Neural cell (in vitro differentiated cells): ENCODE measurements around the gene ADARB2. TPM values are rescaled to one million over a fixed set of nuclear protein-coding genes. Genes with fewer than 3 reads are reported as not detected.

ENCODE experiments used
- H2AFZ ChIP-seq: fragments of 200-600, 300-800 bp; sonication (generic), shearing (Covaris generic); 2 replicates; pipeline ENCODE4 v1.6.0; 2014; ENCODE audit warnings: low read depth, mild to moderate bottlenecking, antibody characterized with exemption, low read length, moderate library complexity
- H3F3A ChIP-seq: fragments of 200-600 bp; shearing (Covaris generic); 2 replicates; pipeline ENCODE4 v1.6.1; 2016; ENCODE audit warnings: mild to moderate bottlenecking, moderate library complexity, mixed read lengths, antibody characterized with exemption, low read length; ENCODE audit not compliant: insufficient read depth, poor library complexity, severe bottlenecking
- H3K27ac ChIP-seq: fragments of 200-600, 300-800 bp; sonication (generic), shearing (Covaris generic); 2 replicates; pipeline ENCODE4 v1.5.1; 2014; ENCODE audit warnings: mild to moderate bottlenecking, low read length, moderate library complexity
- H3K27me3 ChIP-seq: fragments of 300-800, 200-600 bp; sonication (generic), shearing (Covaris generic); 2 replicates; pipeline ENCODE4 v1.6.0; 2014; ENCODE audit warnings: mild to moderate bottlenecking, low read depth, low read length, moderate library complexity; ENCODE audit not compliant: insufficient read depth
- H3K36me3 ChIP-seq: fragments of 300-800, 200-600 bp; sonication (generic), shearing (Covaris generic); 2 replicates; pipeline ENCODE4 v1.5.1; 2014; ENCODE audit warnings: mild to moderate bottlenecking, antibody characterized with exemption, low read length, moderate library complexity; ENCODE audit not compliant: insufficient read depth
- H3K4me2 ChIP-seq: fragments of 300-800, 200-600 bp; sonication (generic), shearing (Covaris generic); 2 replicates; pipeline ENCODE4 v1.6.0; 2014; ENCODE audit warnings: mild to moderate bottlenecking, low read length
- H3K4me3 ChIP-seq: fragments of 300-800, 200-600 bp; sonication (generic), shearing (Covaris generic); 2 replicates; pipeline ENCODE4 v1.5.1; 2014; ENCODE audit warnings: mild to moderate bottlenecking, low read length, moderate library complexity
- H3K79me2 ChIP-seq: fragments of 200-600 bp; shearing (Covaris generic); replicated peaks from 2 replicates; pipeline ENCODE4 v1.6.0; 2014; ENCODE audit warnings: mild to moderate bottlenecking, low read length, moderate library complexity; ENCODE audit not compliant: insufficient read depth
- H3K9ac ChIP-seq: fragments of 300-800, 200-600 bp; sonication (generic), shearing (Covaris generic); 2 replicates; pipeline ENCODE4 v1.6.1; 2016; ENCODE audit warnings: mild to moderate bottlenecking, low read length, mixed read lengths
- H3K9me2 ChIP-seq: fragments of 200-600 bp; shearing (Covaris generic); 2 replicates; pipeline ENCODE4 v1.6.1; 2016; ENCODE audit warnings: mild to moderate bottlenecking, low read length, mixed read lengths; ENCODE audit not compliant: insufficient read depth
- H3K9me3 ChIP-seq: fragments of 200-600, 300-800 bp; sonication (generic), shearing (Covaris generic); 2 replicates; pipeline ENCODE4 v1.6.1; 2016; ENCODE audit warnings: mild to moderate bottlenecking, mixed run types, low read length, moderate library complexity, mixed read lengths
- H4K20me1 ChIP-seq: fragments of 200-600 bp; shearing (Covaris generic); 2 replicates; pipeline ENCODE4 v1.6.1; 2016; ENCODE audit warnings: mild to moderate bottlenecking, mixed run types; ENCODE audit not compliant: insufficient read depth
- CTCF ChIP-seq: fragments of 450-650 bp; IDR thresholded peaks from 2 replicates; pipeline ENCODE4 v1.5.1; 2014; ENCODE audit warnings: antibody characterized with exemption, mild to moderate bottlenecking, moderate library complexity; ENCODE audit not compliant: poor library complexity, severe bottlenecking
- EP300 ChIP-seq: fragments of 450-650 bp; conservative IDR thresholded peaks from 2 replicates; pipeline ENCODE4 v1.6.1; 2014; ENCODE audit warnings: antibody characterized with exemption, mild to moderate bottlenecking, moderate library complexity; ENCODE audit not compliant: poor library complexity, severe bottlenecking
- EZH2 ChIP-seq: fragments of 200-600, 300-800 bp; shearing (Covaris generic), sonication (generic); IDR thresholded peaks from 2 replicates; pipeline ENCODE4 v1.6.1; 2014; ENCODE audit warnings: antibody characterized with exemption, low read length, borderline replicate concordance, mild to moderate bottlenecking; ENCODE audit not compliant: insufficient read depth, poor library complexity, severe bottlenecking
- MXI1 ChIP-seq: fragments of 450-650 bp; conservative IDR thresholded peaks from 2 replicates; pipeline ENCODE4 v1.6.1; 2014; ENCODE audit warnings: antibody characterized with exemption, mild to moderate bottlenecking; ENCODE audit not compliant: poor library complexity, severe bottlenecking
- POLR2AphosphoS5 ChIP-seq: IDR thresholded peaks from 2 replicates; pipeline ENCODE4 v1.6.1; 2012
- RAD21 ChIP-seq: fragments of 450-650 bp; conservative IDR thresholded peaks from 2 replicates; pipeline ENCODE4 v1.6.1; 2014; ENCODE audit warnings: antibody characterized with exemption, mild to moderate bottlenecking, moderate library complexity
- REST ChIP-seq: IDR thresholded peaks from 2 replicates; pipeline ENCODE4 v1.6.1; 2012; ENCODE audit warnings: borderline replicate concordance
- SMC3 ChIP-seq: fragments of 450-650 bp; conservative IDR thresholded peaks from 2 replicates; pipeline ENCODE4 v1.6.1; 2014; ENCODE audit warnings: antibody characterized with exemption, mild to moderate bottlenecking, moderate library complexity; ENCODE audit not compliant: poor library complexity
- TAF1 ChIP-seq: IDR thresholded peaks from 2 replicates; pipeline ENCODE4 v1.6.1; 2012; ENCODE audit warnings: low read depth
- polyA plus RNA-seq: library from polyadenylated mRNA; depleted of rRNA; stranded (reverse); fragments of >200 nt; gene quantifications from 2 replicates; pipeline ENCODE4 v1.2.3, GENCODE V29; 2014

ADARB2 gene
- polyA plus RNA-seq, 1 donor from 2014 or later, result 3.6 TPM

- Histone ChIP-seq H3F3A (no peaks in the 10 kb centered on the region), H3K27me3 (no peaks in the 10 kb centered on the region), H4K20me1 (no peaks in the 10 kb centered on the region), H3K9me3 (no peaks in the 10 kb centered on the region), H3K4me3 (no peak overlapping the region), H3K27ac (no peak overlapping the region), H3K79me2 (no peaks in the 10 kb centered on the region), H3K4me2 (no peak overlapping the region), H3K9ac (no peak overlapping the region), H3K36me3 (no peaks in the 10 kb centered on the region), H3K9me2 (no peaks in the 10 kb centered on the region), H2AFZ (no peak overlapping the region)
- no peak for TF ChIP-seq RAD21
- no peak for TF ChIP-seq CTCF
- TF ChIP-seq POLR2AphosphoS5, result no peak
- TF ChIP-seq REST, result no peak
- no peak for TF ChIP-seq MXI1
- no peak for TF ChIP-seq EP300
- TF ChIP-seq TAF1, result no peak
- no peak for TF ChIP-seq SMC3
- no peak for TF ChIP-seq EZH2
These were observed 584.7 kb downstream of the ADARB2 start for GRCh38 chr10:1152386-1153250.

- Histone ChIP-seq H3K4me3 (no peak overlapping the region), H3K36me3 (no peaks in the 10 kb centered on the region), H3K27ac (no peak overlapping the region), H3K9me2 (no peaks in the 10 kb centered on the region), H2AFZ (no peak overlapping the region), H3K9me3 (no peaks in the 10 kb centered on the region), H3F3A (no peaks in the 10 kb centered on the region), H3K27me3 (no peaks in the 10 kb centered on the region), H3K4me2 (no peak overlapping the region), H4K20me1 (no peaks in the 10 kb centered on the region), H3K9ac (no peak overlapping the region), H3K79me2 (no peaks in the 10 kb centered on the region)
- no peak for TF ChIP-seq CTCF
- no peak for TF ChIP-seq TAF1
- TF ChIP-seq REST, result no peak
- no peak for TF ChIP-seq SMC3
- TF ChIP-seq MXI1, result no peak
- no peak for TF ChIP-seq POLR2AphosphoS5
- TF ChIP-seq EZH2, result no peak
- no peak for TF ChIP-seq EP300
- no peak for TF ChIP-seq RAD21
These were observed 586.0 kb downstream of the ADARB2 start for GRCh38 chr10:1151076-1152033.
